ENCODE results near the gene CREB3L4.
"Not testable (repeated sequence)": the region's sequence is repeated elsewhere in the genome, so short reads cannot be mapped to it uniquely, and the experiment has no call there.

Gene CREB3L4

DNA sequence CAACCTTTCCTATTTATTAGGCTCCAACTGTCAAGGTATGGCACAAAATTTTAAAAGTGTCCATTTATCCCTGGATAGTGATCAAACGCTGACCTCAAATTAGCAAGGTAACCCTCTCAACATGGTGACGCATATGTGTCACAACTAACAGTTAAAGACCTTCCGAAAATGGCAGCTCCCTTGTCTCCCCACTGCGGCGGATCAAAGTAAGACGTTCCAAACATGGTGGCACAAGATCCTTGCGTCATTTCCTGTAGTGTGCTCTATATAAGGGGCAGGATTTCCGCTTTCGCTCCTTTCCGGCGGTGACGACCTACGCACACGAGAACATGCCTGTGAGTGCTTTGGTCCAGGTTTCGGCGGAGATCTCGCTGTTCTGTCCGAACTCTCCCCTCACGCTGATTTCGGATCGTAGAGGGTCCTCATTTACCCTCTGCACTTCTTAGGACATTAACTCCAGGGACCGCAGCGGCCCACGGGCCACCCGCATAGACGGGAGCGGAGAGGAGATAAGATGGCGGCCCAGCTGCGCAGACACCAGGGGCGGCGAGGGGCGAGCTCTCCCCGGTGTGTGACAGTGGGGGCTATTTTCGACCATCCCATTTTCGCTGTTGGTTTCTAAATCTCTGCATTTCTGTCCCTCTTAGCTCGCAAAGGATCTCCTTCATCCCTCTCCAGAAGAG lies 22.9 kb downstream of the CREB3L4 start, which contains the start of gene RPS27:
Gene RPS27, plus strand, starts transcription at position 295 of the 683 bp plus-strand sequence. Its CDS starts 35 bp downstream, at position 330.
- DNase-seq = peak; percentile 96

DNA sequence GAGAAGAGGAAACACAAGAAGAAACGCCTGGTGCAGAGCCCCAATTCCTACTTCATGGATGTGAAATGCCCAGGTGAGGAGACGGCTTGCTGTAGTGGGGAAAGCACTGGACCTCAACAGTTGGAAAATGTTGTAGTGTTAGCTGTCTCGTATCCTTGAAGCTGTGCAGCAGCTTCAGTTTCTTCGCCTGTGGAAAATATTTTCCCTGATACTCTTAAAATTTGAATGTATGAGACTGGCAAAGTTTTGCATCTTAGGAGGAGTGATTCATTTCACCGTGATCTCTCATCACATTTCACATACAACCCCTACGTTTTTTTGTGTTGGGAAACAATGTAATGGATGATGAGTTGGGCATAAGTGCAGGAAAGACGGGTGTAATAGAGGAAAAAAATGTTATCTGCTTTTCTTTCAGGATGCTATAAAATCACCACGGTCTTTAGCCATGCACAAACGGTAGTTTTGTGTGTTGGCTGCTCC lies 23.5 kb downstream of the CREB3L4 start:
- DNase-seq = no peak

GRCh38 chr1:153991806-153992205 lies 24.1 kb downstream of the CREB3L4 start:
- no peak for DNase-seq

- no peak for DNase-seq
Measured at GRCh38 chr1:153995202-153995601, 27.5 kb downstream of the CREB3L4 start.

DNA sequence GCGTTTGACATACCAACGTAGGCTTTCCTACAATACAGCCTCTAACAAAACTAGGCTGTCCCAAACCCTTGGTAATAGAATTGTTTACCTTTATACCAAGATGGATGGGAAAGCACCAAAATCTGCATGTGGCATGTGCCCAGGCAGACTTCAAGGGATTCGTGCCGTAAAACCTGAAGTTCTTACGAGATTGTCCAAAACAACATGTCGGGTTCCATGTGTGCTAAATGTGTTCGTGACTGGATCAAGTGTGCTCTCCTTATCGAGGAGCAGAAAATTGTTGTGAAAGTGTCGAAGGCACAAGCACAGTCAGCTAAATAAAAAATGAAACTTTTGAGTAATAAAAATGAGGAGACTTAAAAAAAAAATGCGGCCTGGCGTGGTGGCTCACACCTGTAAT lies 27.9 kb downstream of the CREB3L4 start:
- no peak for DNase-seq

DNA sequence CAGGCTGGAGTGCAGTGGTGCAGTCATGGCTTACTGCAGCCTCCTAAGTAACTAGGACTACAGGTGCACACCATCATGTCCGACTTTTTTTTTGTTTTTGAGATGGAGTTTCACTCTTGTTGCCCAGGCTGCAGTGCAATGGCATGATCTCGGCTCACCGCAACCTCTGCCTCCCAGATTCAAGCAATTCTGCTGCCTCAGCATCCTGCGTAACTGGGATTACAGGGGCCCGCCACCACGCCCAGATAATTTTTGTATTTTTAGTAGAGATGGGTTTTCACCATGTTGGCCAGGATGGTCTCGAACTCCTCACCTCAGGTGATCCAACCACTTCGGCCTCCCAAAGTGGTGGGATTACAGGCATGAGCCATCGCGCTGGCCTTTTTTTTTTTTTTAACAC lies 29.2 kb downstream of the CREB3L4 start:
- not testable (repeated sequence) for DNase-seq

DNA sequence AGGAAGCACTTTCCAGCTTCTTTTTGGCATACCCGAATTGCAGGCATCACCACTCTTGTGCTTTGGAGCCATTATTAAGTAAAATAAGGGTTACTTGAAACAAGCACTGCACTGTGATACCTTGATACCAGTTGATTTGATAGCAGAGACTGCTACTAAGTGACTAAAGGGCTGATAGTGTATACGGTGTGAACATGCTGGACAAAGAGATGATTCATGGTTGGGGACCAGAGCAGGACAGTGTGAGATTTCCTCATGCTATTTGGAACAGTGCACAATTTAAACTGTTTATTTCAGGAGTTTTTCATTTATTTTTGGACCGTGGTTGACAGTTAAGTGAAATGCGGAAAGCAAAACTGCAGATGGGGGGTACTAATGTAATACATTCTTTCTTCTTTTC lies 32.7 kb downstream of the CREB3L4 start:
- no peak for DNase-seq

GRCh38 chr1:154006136-154006535 lies 38.4 kb downstream of the CREB3L4 start:
- DNase-seq = no peak

DNA sequence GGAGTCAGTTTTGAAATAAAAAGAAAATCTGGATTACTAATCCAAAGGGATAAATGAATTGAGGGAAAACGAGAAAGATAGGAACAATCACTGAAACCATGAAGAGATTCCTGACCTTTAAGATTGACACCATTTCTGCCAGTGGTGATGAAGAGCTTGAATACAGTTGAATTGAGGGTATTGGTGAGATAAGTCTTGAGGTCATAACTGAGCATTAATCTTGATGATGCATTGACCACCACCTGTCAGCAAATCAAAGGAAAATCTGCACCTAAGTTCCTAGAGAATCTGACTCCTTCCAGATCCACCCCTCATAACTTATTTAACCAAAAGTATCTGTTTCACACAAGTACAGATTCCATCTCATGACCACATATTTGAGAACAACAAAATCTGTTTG lies 44.4 kb downstream of the CREB3L4 start:
- DNase-seq = no peak

- DNase-seq = not testable (repeated sequence)
Measured at GRCh38 chr1:154012543-154012942, 44.8 kb downstream of the CREB3L4 start.

- DNase-seq = no peak
Measured at GRCh38 chr1:154014154-154014907, 46.6 kb downstream of the CREB3L4 start.

DNA sequence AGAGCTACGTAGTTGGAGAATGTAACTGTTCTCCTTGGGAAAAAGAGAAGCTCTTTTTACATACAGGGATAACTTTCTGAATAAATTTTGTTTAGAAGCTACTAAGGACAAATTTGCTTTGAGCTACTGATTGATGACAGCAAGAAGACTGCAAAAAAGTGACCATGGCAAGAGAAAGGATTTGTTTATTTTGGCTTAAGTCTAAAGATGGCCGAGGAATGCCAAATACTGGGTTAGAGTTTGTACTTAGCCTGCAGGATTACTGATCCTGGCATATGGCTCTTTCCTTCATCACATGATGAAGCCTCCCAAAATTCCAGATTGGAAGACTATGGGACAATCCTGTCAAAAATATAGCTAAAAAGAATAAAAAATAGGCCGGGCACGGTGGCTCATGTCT lies 51.6 kb downstream of the CREB3L4 start:
- DNase-seq = no peak

- DNase-seq = no peak
Measured at GRCh38 chr1:154019940-154020339, 52.2 kb downstream of the CREB3L4 start.

Data from kidney glomerular epithelial cell (primary cell).